Ascending aorta (tissue), 2 donors: ENCODE measurements around the gene NRBP1. TPM values are rescaled to one million over a fixed set of nuclear protein-coding genes. Genes with fewer than 3 reads are reported as not detected.

Experiments
- DNase-seq, 2 donors: peaks; one replicate each; pipeline ENCODE4 v3.0.0-alpha.2; 2019; ENCODE audit warnings: low spot score in 2 of 2
- H3K27ac ChIP-seq, 2 donors: fragments of 200-600 bp; sonication (generic); one replicate each; pipeline ENCODE4 v1.5.1; 2016 to 2017; ENCODE audit warnings: mild to moderate bottlenecking in 1 of 2
- H3K27me3 ChIP-seq: fragments of 200-600 bp; sonication (generic); one replicate; pipeline ENCODE4 v1.5.1; 2017
- H3K36me3 ChIP-seq, 2 donors: fragments of 200-600 bp; sonication (generic); one replicate each; pipeline ENCODE4 v1.5.1; 2016
- H3K4me1 ChIP-seq, 2 donors: fragments of 200-600 bp; sonication (generic); one replicate each; pipeline ENCODE4 v1.5.1; 2016 to 2017; ENCODE audit warnings: mild to moderate bottlenecking in 1 of 2
- H3K4me3 ChIP-seq, 2 donors: fragments of 200-600 bp; sonication (generic); one replicate each; pipeline ENCODE4 v1.5.1; 2016 to 2017; ENCODE audit warnings: mild to moderate bottlenecking in 1 of 2
- H3K9me3 ChIP-seq, 2 donors: fragments of 200-600 bp; sonication (generic); one replicate each; pipeline ENCODE4 v1.5.1; 2016
- CTCF ChIP-seq, 3 experiments: fragments of 200-600 bp in 2 of 3; fragments of 450-650 bp in 1 of 3; sonication (generic) in 2 of 3; IDR thresholded peaks; one replicate each; pipeline ENCODE4 v1.5.1; 2016 to 2019; ENCODE audit warnings: antibody characterized with exemption in 3 of 3, mild to moderate bottlenecking in 1 of 3, moderate library complexity in 1 of 3
- intact Hi-C: fragments of 100-400 bp; cut with DNase I; formaldehyde crosslinking; loops from one replicate; pipeline ENCODE4 v1.15.1; 2023
- total RNA-seq: library from RNA; depleted of rRNA; stranded (reverse); fragments of >200 nt; gene quantifications from one replicate; pipeline ENCODE4 v1.1.0, GENCODE V29; 2016

NRBP1 gene
- total RNA-seq, 1 donor from 2014 or later = 42.1 TPM

GRCh38 chr2:27485496-27485895 lies 57.1 kb downstream of the NRBP1 start:
- no peak overlapping the region for H3K27ac ChIP-seq
- DNase-seq = no peak
- intact Hi-C loops = loop anchor here (5.0 kb wide), 1 partner anchor 113 kb away; the partner anchor contains the start of genes EIF2B4 and SNX17
- TF ChIP-seq CTCF (IDR thresholded peaks at IDR 0.05) = no peak
- peaks cover 0 to 11% of the 10 kb centered on the region in 2 donors for H3K4me1 ChIP-seq
- H3K4me3 ChIP-seq = no peak overlapping the region
- H3K36me3 ChIP-seq = peaks cover 27 to 36% of the 10 kb centered on the region in 2 donors
- H3K27me3 ChIP-seq = no peaks in the 10 kb centered on the region
- H3K9me3 ChIP-seq = no peaks in the 10 kb centered on the region

- Histone ChIP-seq H3K9me3 (no peaks in the 10 kb centered on the region), H3K27ac (peak overlapping the region; percentile 51 to 77), H3K4me1 (peaks cover 0 to 14% of the 10 kb centered on the region in 2 donors), H3K36me3 (peaks cover 6 to 12% of the 10 kb centered on the region in 2 donors), H3K27me3 (no peaks in the 10 kb centered on the region), H3K4me3 (peak overlapping the region; percentile 54 to 73)
- peak in 1 of 2 donors; percentile 66 for DNase-seq
- intact Hi-C loops = loop anchor here (1.0 to 5.0 kb wide), 5 partner anchors 60 to 140 kb away; partner anchors contain the start of genes CCDC121, EIF2B4, GPN1 and NRBP1
- TF ChIP-seq CTCF (IDR thresholded peaks at IDR 0.05) = no peak
These were observed 60.7 kb downstream of the NRBP1 start for GRCh38 chr2:27489118-27489497.

- Histone ChIP-seq H3K4me3 (peak within 1 kb of the TSS; percentile 54 to 73), H3K4me1 (peaks cover 0 to 14% of the 10 kb centered on the region in 2 donors), H3K36me3 (peaks cover 3 to 6% of the 10 kb centered on the region in 2 donors), H3K27ac (peak within 1 kb of the TSS; percentile 69 to 77), H3K9me3 (no peaks in the 10 kb centered on the region), H3K27me3 (no peaks in the 10 kb centered on the region)
- DNase-seq = peak; percentile 97 to 99
- intact Hi-C loops = loop anchor here (1.0 to 10.0 kb wide), 6 partner anchors 61 to 355 kb away; partner anchors contain the start of genes CCDC121, EIF2B4, GPN1 and NRBP1
- no peak for TF ChIP-seq CTCF (IDR thresholded peaks at IDR 0.05)
These were observed 61.3 kb downstream of the NRBP1 start, which contains the start of gene IFT172 for GRCh38 chr2:27489498-27490397. IFT172 (minus strand) TSS chr2:27489743; CDS start chr2:27489653, 90 bp downstream.

Other genes with a start within 250 kb of the NRBP1 start
- 284 TPM for gene ATRAID, start 216.6 kb upstream of the NRBP1 start, total RNA-seq
- gene SLC5A6, start 216.4 kb upstream of the NRBP1 start, total RNA-seq = 85.7 TPM
- 63.4 TPM for gene CAD, start 211.3 kb upstream of the NRBP1 start, total RNA-seq
- 7.6 TPM for gene SLC30A3, start 165.6 kb upstream of the NRBP1 start, total RNA-seq
- gene DNAJC5G, start 153.2 kb upstream of the NRBP1 start, total RNA-seq = not detected
- not detected for gene TRIM54, start 146.2 kb upstream of the NRBP1 start, total RNA-seq
- gene UCN, start 120.2 kb upstream of the NRBP1 start, total RNA-seq = not detected
- gene MPV17, start 105.5 kb upstream of the NRBP1 start, total RNA-seq = 239 TPM
- gene GTF3C2, start 71.9 kb upstream of the NRBP1 start, total RNA-seq = 76.2 TPM
- gene EIF2B4, start 58.3 kb upstream of the NRBP1 start, total RNA-seq = 34.8 TPM
- 94.0 TPM for gene SNX17, start 58.0 kb upstream of the NRBP1 start, total RNA-seq
- 17.7 TPM for gene ZNF513, start 47.9 kb upstream of the NRBP1 start, total RNA-seq
- gene PPM1G, start 19.0 kb upstream of the NRBP1 start, total RNA-seq = 24.7 TPM
- gene KRTCAP3, start 13.8 kb downstream of the NRBP1 start, total RNA-seq = not detected
- 204 TPM for gene IFT172, start 61.1 kb downstream of the NRBP1 start, total RNA-seq
- 18.1 TPM for gene FNDC4, start 66.6 kb downstream of the NRBP1 start, total RNA-seq
- gene GCKR, start 68.2 kb downstream of the NRBP1 start, total RNA-seq = not detected
- gene ZNF512, start 154.4 kb downstream of the NRBP1 start, total RNA-seq = 64.8 TPM
- gene CCDC121, start 200.4 kb downstream of the NRBP1 start, total RNA-seq = 8.0 TPM
- gene GPN1, start 200.4 kb downstream of the NRBP1 start, total RNA-seq = 13.1 TPM
- gene SUPT7L, start 235.0 kb downstream of the NRBP1 start, total RNA-seq = 6.1 TPM
- 26.8 TPM for gene SLC4A1AP, start 235.3 kb downstream of the NRBP1 start, total RNA-seq